RWPE2 (cell line): ENCODE results near the gene GOSR2.
A peak's percentile ranks its signal among the peaks of the same experiment; 100 is the strongest.

Experiments used
- ATAC-seq: fragments of 200-7000 bp; cut with Tn5 transposase; 3 replicates; pipeline ENCODE4 v1.9.1; 2021; ENCODE audit warnings: low read depth
- DNase-seq: peaks from one replicate; pipeline ENCODE4 v3.0.0-alpha.2; 2020; ENCODE audit warnings: low spot score
- H3K27ac ChIP-seq: fragments of 450-650 bp; 2 replicates; pipeline ENCODE4 v1.5.1; 2017; ENCODE audit warnings: mild to moderate bottlenecking; ENCODE audit not compliant: poor library complexity, severe bottlenecking
- H3K27me3 ChIP-seq: fragments of 250-450 bp; sonication (Bioruptor Pico); 2 replicates; pipeline ENCODE4 v1.5.1; 2021; ENCODE audit warnings: mild to moderate bottlenecking, moderate library complexity; ENCODE audit not compliant: insufficient read depth, poor library complexity, severe bottlenecking
- H3K36me3 ChIP-seq: fragments of 250-450 bp; sonication (Bioruptor Pico); 2 replicates; pipeline ENCODE4 v1.5.1; 2020; ENCODE audit warnings: low read depth, mild to moderate bottlenecking, moderate library complexity
- H3K4me1 ChIP-seq: fragments of 250-450 bp; sonication (Bioruptor Pico); 2 replicates; pipeline ENCODE4 v1.5.1; 2021; ENCODE audit warnings: mild to moderate bottlenecking, moderate library complexity; ENCODE audit not compliant: insufficient read depth, poor library complexity, severe bottlenecking
- H3K4me3 ChIP-seq: fragments of 250-450 bp; sonication (Bioruptor Pico); 2 replicates; pipeline ENCODE4 v1.5.1; 2021; ENCODE audit warnings: mild to moderate bottlenecking, moderate library complexity; ENCODE audit not compliant: severe bottlenecking
- H3K9me3 ChIP-seq: fragments of 250-450 bp; sonication (Bioruptor Pico); 2 replicates; pipeline ENCODE4 v1.5.1; 2021; ENCODE audit warnings: mild to moderate bottlenecking, moderate library complexity; ENCODE audit not compliant: severe bottlenecking
- TF ChIP-seq, protein P1 (sequence below): fragments of 450-650 bp; IDR thresholded peaks from one replicate; pipeline ENCODE4 v1.5.1; 2017; ENCODE audit warnings: mild to moderate bottlenecking, moderate library complexity; ENCODE audit not compliant: poor library complexity, severe bottlenecking

GOSR2 gene

DNA sequence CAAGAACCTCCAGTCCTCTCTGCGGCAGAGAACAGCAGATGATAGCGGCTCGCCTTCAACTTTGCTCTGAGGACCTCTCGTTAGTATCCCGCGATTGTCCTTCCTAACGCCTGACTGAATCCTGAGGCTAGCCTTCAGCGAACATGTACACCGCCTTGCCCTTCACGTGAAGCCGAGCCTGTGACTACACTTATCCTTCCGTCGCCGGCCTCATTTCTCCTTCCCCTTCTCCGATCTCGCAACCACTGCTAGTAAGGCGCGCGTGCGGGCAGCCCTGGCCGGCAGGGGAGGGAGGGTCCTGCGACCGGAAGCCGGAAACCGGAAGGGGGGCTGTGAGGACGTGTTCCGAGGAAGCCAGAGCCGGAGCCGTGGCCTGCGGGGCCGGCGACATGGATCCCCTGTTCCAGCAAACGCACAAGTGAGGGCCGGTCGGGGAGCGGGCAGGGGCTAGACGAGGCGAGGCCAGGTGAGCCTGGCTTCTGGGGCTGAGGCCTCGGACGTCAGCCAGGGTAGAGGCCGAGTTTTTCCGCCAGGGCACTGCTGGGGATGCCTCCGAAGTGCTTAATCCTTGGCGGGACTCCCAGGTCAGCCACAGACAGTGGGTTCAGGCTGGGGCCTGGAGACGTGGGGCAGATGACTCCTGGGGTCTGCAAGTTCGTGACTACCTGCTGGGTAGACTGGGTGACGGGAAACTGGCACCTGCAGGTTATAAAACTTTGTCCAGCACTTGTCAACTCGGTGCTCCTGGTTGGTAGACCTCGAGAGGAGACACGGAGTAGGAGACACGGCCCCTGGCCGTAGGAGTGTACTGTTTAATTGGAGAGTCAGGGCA, at the start of gene GOSR2:
GOSR2 (plus strand) TSS at position 357 of the 832 bp plus-strand sequence; CDS start at position 390, 33 bp downstream.
- Histone ChIP-seq H3K4me1 (peaks cover 5% of the 10 kb centered on the region), H3K27ac (peak within 1 kb of the TSS; percentile 74), H3K4me3 (peak within 1 kb of the TSS; percentile 82), H3K9me3 (no peaks in the 10 kb centered on the region), H3K36me3 (peaks cover 10% of the 10 kb centered on the region; the same call in 1 of the 2 replicates), H3K27me3 (no peaks in the 10 kb centered on the region)
- ATAC-seq: peak; percentile 93
- TF ChIP-seq, protein P1, sequence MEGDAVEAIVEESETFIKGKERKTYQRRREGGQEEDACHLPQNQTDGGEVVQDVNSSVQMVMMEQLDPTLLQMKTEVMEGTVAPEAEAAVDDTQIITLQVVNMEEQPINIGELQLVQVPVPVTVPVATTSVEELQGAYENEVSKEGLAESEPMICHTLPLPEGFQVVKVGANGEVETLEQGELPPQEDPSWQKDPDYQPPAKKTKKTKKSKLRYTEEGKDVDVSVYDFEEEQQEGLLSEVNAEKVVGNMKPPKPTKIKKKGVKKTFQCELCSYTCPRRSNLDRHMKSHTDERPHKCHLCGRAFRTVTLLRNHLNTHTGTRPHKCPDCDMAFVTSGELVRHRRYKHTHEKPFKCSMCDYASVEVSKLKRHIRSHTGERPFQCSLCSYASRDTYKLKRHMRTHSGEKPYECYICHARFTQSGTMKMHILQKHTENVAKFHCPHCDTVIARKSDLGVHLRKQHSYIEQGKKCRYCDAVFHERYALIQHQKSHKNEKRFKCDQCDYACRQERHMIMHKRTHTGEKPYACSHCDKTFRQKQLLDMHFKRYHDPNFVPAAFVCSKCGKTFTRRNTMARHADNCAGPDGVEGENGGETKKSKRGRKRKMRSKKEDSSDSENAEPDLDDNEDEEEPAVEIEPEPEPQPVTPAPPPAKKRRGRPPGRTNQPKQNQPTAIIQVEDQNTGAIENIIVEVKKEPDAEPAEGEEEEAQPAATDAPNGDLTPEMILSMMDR: no peak
- peak; percentile 93 for DNase-seq

DNA sequence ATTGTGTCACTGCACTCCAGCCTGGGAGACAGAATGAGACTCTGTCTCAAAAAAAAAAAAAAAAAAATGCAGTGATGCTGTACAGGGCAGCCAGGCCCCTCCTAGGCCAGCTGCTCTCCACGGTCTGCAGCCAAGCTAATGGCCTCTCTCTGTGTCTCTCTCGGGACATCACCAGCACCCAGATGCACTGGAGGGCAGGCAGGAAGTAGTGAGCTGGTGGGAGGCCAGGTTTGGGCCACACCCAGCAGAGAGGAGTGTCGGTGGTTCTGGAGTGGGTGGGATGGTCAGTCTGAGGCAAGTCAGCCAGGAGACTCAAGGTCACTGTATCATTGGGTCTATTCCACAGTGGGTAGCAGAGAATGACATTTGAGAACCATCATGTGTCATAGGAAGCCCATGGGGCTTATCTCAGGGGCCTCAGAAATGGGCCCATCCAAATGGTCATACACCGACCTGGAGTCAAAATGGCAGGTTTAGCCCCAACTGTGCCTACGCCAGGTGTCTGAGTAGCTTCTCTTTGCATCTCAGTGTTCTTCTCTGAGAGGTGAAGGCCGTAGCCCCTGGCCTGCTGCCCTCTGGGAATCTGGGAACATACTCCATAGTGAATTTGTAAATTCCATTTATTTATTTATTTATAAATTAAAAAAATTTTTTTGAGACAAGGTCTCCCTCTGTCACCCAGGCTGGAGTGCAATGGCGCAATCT, 48.9 kb upstream of the GOSR2 start:
- Histone ChIP-seq H3K27ac (no peak overlapping the region), H3K9me3 (no peaks in the 10 kb centered on the region), H3K27me3 (no peaks in the 10 kb centered on the region), H3K4me3 (no peak overlapping the region), H3K36me3 (no peaks in the 10 kb centered on the region), H3K4me1 (no peaks in the 10 kb centered on the region)
- TF ChIP-seq, protein P1: no peak
- ATAC-seq: no peak
- DNase-seq: no peak

DNA sequence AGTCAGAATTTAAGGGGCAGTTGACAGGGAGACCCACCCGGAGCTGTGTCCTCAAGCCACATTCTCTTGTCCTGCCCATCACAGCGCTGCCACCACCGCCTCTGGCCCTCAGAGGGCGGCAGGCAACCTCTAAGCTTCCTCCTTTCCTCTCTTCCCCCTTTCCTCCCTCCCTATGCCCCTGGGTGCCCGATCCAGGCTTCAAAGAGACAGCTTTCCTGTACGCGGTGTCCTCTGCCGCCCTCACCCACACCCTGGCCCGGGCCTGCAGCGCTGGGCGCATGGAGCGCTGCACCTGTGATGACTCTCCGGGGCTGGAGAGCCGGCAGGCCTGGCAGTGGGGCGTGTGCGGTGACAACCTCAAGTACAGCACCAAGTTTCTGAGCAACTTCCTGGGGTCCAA, 48.1 kb upstream of the GOSR2 start:
- ATAC-seq: no peak
- TF ChIP-seq, protein P1: no peak
- no peak overlapping the region for H3K27ac ChIP-seq
- DNase-seq: no peak
- H3K36me3 ChIP-seq: no peaks in the 10 kb centered on the region
- H3K27me3 ChIP-seq: no peaks in the 10 kb centered on the region
- H3K9me3 ChIP-seq: no peaks in the 10 kb centered on the region
- no peaks in the 10 kb centered on the region for H3K4me1 ChIP-seq
- H3K4me3 ChIP-seq: no peak overlapping the region

DNA sequence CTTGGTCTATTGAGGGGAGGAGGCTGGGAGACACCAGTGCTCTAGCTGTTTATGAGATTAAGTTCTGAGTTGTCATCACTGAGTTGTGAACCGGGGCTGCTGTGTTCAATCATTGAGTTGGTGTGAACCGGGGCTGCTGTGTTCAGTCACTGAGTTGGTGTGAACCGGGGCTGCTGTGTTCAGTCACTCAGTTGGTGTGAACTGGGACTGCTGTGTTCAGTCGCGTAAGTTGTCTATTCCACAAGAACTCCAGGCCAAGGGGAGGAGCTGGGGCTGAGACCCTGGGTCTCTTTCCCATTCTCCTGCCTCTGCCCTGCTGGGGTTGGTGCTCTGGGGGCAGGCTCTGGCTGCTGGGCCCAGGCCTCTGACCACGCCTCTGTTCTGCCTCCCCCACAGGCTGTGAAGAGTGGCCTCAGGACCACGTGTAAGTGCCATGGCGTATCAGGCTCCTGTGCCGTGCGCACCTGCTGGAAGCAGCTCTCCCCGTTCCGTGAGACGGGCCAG, 47.1 kb upstream of the GOSR2 start:
- DNase-seq (no peak), ATAC-seq (no peak)
- Histone ChIP-seq H3K27me3 (no peaks in the 10 kb centered on the region), H3K4me3 (no peak overlapping the region), H3K4me1 (no peaks in the 10 kb centered on the region), H3K27ac (no peak overlapping the region), H3K36me3 (no peaks in the 10 kb centered on the region), H3K9me3 (no peaks in the 10 kb centered on the region)
- TF ChIP-seq, protein P1: no peak
